ENCODE results near the gene ST6GALNAC3.
"Not testable (repeated sequence)": the region's sequence is repeated elsewhere in the genome, so short reads cannot be mapped to it uniquely, and the experiment has no call there.

ST6GALNAC3 gene

DNA sequence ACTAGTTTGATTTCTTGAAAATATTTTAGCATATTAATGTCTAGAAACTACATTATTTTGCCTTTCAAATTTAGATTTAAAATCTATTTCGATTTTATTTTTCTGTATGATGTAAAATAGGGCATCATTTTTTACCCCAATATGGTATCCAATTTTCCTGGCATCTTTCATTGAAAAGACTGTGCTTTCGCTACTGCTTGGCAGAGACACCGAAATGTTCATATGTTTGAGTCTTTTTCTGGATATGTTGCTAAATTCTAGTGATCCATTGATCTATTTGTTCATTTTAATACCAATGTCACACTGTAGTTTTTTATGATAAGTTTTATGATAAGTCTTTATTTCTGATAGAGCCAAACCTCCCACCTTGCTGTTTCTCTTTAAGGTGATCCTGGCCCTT lies 24.3 kb downstream of the ST6GALNAC3 start:
- Histone ChIP-seq H3K9me3 (no peaks in the 10 kb centered on the region), H3K36me3 (no peaks in the 10 kb centered on the region), H3K9ac (no peak overlapping the region), H4K20me1 (peaks cover 15% of the 10 kb centered on the region; the same call in 1 of the 2 replicates), H3K27me3 (no peaks in the 10 kb centered on the region), H3K27ac (no peak overlapping the region), H3K4me1 (peaks cover 11% of the 10 kb centered on the region), H3K4me2 (no peak overlapping the region), H3K4me3 (no peak overlapping the region)
- TF ChIP-seq Cebpa-rat (IDR thresholded peaks at IDR 0.05), result no peak

DNA sequence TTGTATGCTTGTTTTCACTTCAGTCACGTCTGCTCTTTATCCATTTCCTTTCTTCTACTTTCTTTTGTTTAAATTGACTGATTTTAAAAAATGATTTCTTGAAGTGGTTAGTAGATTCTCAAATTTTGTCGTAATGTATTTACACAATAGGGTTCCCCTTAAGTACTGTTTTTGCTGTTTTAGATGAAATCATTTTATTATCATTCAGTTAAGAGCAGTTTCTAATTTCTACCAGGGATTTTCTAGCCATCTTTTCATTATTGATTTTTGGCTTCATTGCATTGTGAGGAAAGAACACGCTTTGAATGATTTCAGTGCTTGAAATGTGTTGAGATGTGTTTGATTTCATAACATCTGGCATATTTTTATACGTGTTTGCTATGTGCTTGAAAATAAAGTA lies 27.0 kb downstream of the ST6GALNAC3 start:
- Histone ChIP-seq H3K9me3 (no peaks in the 10 kb centered on the region), H3K36me3 (no peaks in the 10 kb centered on the region), H3K4me2 (no peak overlapping the region), H4K20me1 (0 out of 2 replicates have a peak, but pooled peaks cover 5% of the 10 kb centered on the region), H3K9ac (no peak overlapping the region), H3K4me1 (peaks cover 26% of the 10 kb centered on the region), H3K27me3 (no peaks in the 10 kb centered on the region), H3K4me3 (no peak overlapping the region), H3K27ac (no peak overlapping the region)
- TF ChIP-seq Cebpa-rat (IDR thresholded peaks at IDR 0.05), result no peak

DNA sequence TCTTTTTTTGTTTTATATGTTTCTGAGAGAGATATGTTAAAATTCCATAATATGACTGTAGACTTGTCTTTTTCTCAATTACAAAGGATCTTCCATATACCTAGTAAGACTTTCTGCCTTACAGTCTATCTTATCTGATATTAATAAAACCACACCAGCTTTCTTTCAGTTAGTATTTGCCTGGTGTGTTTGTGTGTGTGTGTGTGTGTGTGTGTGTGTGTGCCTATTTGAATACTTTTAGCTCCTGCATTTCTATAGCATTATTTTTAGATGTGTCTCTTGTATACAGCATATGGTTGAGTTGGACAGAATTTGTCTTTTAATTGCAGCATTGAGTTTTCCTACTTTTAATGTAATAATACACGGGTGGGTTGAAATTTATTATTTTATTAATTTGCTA lies 27.5 kb downstream of the ST6GALNAC3 start:
- Histone ChIP-seq H3K4me3 (no peak overlapping the region), H3K4me2 (no peak overlapping the region), H3K9me3 (no peaks in the 10 kb centered on the region), H3K9ac (no peak overlapping the region), H3K27me3 (no peaks in the 10 kb centered on the region), H3K4me1 (peaks cover 26% of the 10 kb centered on the region), H3K27ac (no peak overlapping the region), H3K36me3 (no peaks in the 10 kb centered on the region), H4K20me1 (0 out of 2 replicates have a peak, but pooled peaks cover 5% of the 10 kb centered on the region)
- no peak for TF ChIP-seq Cebpa-rat (IDR thresholded peaks at IDR 0.05)

DNA sequence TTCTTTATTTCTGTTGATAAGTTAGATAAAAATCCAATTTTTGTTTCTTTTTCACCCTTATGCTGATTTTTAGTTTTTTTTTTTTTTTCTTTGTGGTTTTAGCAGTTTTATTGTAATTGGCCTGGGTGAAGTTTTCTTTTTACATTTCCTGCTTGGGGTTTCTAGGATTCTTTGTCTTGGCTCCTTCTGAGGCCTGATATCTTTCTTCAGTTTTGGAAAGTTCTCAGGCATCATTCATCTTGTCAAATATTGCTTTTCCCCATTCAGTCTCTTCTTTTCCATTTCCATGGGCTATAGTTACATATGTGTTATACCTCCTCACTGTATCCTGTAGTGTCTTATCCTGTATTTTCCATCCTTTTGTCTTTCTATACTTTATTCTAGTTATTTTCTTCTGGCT lies 28.5 kb downstream of the ST6GALNAC3 start:
- Histone ChIP-seq H3K4me3 (no peak overlapping the region), H3K27me3 (no peaks in the 10 kb centered on the region), H3K4me1 (peaks cover 26% of the 10 kb centered on the region), H3K4me2 (no peak overlapping the region), H3K27ac (no peak overlapping the region), H3K9me3 (no peaks in the 10 kb centered on the region), H4K20me1 (0 out of 2 replicates have a peak, but pooled peaks cover 5% of the 10 kb centered on the region), H3K36me3 (no peaks in the 10 kb centered on the region), H3K9ac (no peak overlapping the region)
- TF ChIP-seq Cebpa-rat (IDR thresholded peaks at IDR 0.05), result no peak

DNA sequence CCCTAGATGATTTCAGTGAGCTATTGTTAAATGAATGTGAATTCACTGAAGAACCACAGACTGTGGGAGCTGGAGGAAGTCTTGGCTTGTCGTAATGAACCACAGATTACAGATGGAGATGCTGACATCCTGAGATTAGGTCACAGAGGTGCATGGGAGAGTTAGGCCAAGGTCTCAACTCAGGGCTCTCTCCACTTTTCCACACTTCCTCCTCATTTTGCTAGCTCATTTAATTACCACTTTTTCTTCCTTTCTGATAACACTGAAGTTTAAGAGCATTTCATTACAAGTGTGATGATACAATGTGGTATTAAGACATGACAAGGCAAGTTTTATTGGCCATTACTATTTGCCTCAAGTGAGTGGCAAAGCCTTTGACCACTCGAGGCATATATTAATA lies 30.8 kb downstream of the ST6GALNAC3 start:
- Histone ChIP-seq H3K27me3 (no peaks in the 10 kb centered on the region), H3K27ac (no peak overlapping the region), H3K4me1 (peaks cover 26% of the 10 kb centered on the region), H3K9ac (no peak overlapping the region), H3K36me3 (no peaks in the 10 kb centered on the region), H3K4me2 (no peak overlapping the region), H3K4me3 (no peak overlapping the region), H3K9me3 (no peaks in the 10 kb centered on the region), H4K20me1 (0 out of 2 replicates have a peak, but pooled peaks cover 5% of the 10 kb centered on the region)
- TF ChIP-seq Cebpa-rat (IDR thresholded peaks at IDR 0.05), result no peak

DNA sequence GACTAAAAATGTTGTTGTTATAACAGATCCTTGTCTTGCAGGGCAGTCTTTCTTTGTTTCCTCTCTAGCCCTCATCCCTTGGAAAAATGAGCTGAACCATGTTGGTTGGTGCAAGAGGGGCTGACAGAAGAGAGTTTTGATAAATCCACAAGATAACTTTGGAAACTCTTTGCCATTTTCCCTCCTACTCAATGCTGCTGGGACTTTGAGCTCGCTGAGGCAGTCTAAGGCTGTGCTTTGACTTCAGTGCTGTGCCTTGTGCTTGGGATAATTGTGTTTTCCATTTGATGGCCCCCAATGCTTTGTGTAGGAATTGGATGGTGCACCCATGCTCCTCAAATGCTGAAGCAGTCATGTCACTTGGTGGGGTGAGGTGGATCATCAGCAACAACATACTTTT lies 31.7 kb downstream of the ST6GALNAC3 start:
- H3K9ac ChIP-seq, result no peak overlapping the region

DNA sequence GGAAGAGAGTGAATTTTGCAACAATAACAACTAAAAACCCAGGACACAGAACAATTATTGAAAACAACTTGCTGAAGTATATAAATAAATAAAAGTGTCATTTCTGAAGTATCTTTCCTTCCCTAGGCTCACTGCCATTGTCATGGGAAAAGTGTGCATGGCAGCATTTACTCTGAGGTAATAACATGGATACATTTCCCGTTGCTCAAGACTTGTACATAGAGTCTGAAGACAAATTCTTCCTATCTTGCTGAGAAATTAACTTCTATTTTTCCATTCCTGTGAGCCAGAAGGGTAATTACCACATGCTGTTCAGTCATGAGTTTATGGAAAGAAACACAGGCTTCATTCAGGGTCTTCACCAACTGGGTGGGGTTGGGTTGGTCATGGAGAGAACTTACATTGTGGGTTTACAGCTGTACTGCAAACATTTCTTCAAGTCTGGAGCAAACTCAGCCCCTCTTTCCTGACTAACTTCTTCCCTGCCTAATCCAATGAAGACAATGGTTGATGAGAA lies 32.2 kb downstream of the ST6GALNAC3 start:
- H4K20me1 ChIP-seq, result no peaks in the 10 kb centered on the region
- H3K4me1 ChIP-seq, result peaks cover 26% of the 10 kb centered on the region
- H3K36me3 ChIP-seq, result no peaks in the 10 kb centered on the region
- TF ChIP-seq Cebpa-rat (IDR thresholded peaks at IDR 0.05), result no peak
- no peak overlapping the region for H3K27ac ChIP-seq
- H3K9me3 ChIP-seq, result no peaks in the 10 kb centered on the region
- no peak overlapping the region for H3K9ac ChIP-seq
- H3K4me3 ChIP-seq, result no peak overlapping the region
- H3K4me2 ChIP-seq, result no peak overlapping the region
- no peaks in the 10 kb centered on the region for H3K27me3 ChIP-seq

More for the DNA sequence above, 31.7 kb downstream of the ST6GALNAC3 start:
- Histone ChIP-seq H3K4me2 (no peak overlapping the region), H3K36me3 (no peaks in the 10 kb centered on the region), H3K27me3 (no peaks in the 10 kb centered on the region), H3K4me1 (peaks cover 26% of the 10 kb centered on the region), H3K4me3 (no peak overlapping the region), H4K20me1 (no peaks in the 10 kb centered on the region), H3K9me3 (no peaks in the 10 kb centered on the region), H3K27ac (no peak overlapping the region)
- no peak for TF ChIP-seq Cebpa-rat (IDR thresholded peaks at IDR 0.05)

DNA sequence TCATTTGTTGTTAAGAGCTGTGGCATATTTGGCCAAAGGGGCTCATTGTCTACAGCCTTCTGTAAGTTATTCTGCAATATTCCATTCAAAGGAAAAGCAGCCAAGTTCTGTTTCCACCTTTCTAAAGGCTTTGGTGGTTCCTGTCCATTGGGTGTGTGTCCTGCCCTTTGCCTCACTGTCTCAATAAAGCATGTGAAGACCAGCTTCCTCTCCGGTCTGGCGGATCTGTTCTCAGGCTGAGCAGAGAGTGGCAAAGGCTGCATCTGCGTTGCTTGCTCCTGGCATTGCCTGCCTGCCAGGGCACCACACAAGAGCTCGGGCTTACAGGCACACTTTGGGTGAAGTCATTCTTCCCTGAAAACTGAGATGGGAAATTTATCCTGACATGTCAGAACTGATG lies 34.9 kb downstream of the ST6GALNAC3 start:
- Histone ChIP-seq H3K27me3 (no peaks in the 10 kb centered on the region), H3K27ac (no peak overlapping the region), H3K36me3 (no peaks in the 10 kb centered on the region), H3K4me1 (peaks cover 10% of the 10 kb centered on the region), H3K4me3 (no peak overlapping the region), H3K9ac (no peak overlapping the region), H3K9me3 (peaks cover 5% of the 10 kb centered on the region; the same call in 1 of the 2 replicates), H4K20me1 (no peaks in the 10 kb centered on the region), H3K4me2 (no peak overlapping the region)
- TF ChIP-seq Cebpa-rat (IDR thresholded peaks at IDR 0.05), result no peak

DNA sequence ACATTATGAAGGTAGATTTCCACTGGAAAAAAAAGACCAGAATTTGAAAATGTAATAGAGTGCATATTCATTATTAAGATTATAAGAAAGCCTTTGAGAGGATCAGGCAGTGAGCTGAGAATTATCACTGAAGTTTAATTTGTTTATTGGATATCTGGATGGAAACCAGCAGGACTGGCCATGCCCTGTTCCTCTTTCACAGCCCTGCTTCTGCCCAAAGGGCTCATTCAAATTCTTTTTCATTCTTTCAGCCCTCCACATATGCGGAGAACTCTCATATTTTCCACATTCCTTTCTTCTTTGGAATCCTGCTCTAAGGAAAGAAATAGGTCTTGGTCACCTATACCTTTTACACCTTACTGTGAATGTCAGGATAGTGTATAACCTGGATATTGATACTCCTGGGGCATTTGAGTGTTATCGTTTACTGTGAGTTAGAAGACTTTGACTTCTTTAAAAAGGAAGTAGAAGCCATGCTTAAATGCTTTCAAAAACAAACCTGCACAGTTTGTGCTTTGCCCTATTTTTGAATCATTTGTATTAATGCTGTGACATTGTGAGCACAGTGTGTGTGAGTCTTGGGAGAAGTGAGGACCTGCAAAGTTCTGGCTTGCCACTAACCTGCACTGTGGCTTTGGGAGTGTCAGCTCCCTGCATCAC lies 35.5 kb downstream of the ST6GALNAC3 start:
- H4K20me1 ChIP-seq, result no peaks in the 10 kb centered on the region
- H3K9ac ChIP-seq, result no peak overlapping the region
- no peak overlapping the region for H3K4me3 ChIP-seq
- no peak overlapping the region for H3K4me2 ChIP-seq
- H3K36me3 ChIP-seq, result no peaks in the 10 kb centered on the region
- no peaks in the 10 kb centered on the region for H3K27me3 ChIP-seq
- H3K4me1 ChIP-seq, result peaks cover 5% of the 10 kb centered on the region; the same call in 1 of the 2 replicates
- H3K9me3 ChIP-seq, result peaks cover 5% of the 10 kb centered on the region; the same call in 1 of the 2 replicates
- no peak overlapping the region for H3K27ac ChIP-seq
- no peak for TF ChIP-seq Cebpa-rat (IDR thresholded peaks at IDR 0.05)

DNA sequence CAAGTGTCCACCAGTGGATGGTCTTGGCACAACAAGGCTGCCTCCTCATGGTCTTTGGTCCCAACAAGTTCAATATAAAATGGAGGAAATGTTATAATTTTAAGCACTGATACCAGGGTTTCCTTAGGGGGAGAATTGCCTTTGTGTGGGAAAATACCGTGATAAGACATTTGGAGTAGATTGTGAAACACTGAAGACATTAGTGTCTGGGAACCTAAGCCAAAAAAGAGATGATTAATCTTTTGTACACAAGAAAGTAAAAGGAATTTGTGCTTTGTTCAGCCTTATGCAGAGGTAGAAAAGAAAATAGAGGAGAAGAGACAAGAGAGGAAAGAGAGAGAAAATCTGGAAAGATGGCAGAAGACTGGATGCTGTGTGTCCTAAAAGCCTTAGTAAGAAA lies 36.1 kb downstream of the ST6GALNAC3 start:
- TF ChIP-seq Cebpa-rat (IDR thresholded peaks at IDR 0.05), result no peak

DNA sequence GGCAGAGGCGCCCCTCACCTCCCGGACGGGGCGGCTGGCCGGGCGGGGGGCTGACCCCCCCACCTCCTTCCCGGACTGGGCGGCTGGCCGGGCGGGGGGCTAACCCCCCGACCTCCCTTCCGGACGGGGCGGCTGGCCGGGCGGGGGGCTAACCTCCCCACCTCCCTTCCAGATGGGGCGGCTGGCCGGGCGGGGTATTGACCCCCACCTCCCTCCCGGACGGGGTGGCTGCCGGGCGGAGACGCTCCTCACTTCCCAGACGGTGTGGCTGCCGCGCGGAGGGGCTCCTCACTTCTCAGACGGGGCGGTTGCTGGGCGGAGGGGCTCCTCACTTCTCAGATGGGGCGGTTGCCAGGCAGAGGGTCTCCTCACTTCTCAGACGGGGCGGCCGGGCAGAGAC lies 37.8 kb downstream of the ST6GALNAC3 start:
- H3K4me2 ChIP-seq, H3K27me3 ChIP-seq, H3K4me3 ChIP-seq, H3K27ac ChIP-seq, H4K20me1 ChIP-seq, H3K36me3 ChIP-seq, H3K9ac ChIP-seq, H3K4me1 ChIP-seq, H3K9me3 ChIP-seq: not testable (repeated sequence)

More for the DNA sequence above, 36.1 kb downstream of the ST6GALNAC3 start:
- H4K20me1 ChIP-seq, result no peaks in the 10 kb centered on the region
- H3K27me3 ChIP-seq, result no peaks in the 10 kb centered on the region
- H3K27ac ChIP-seq, result no peak overlapping the region
- no peaks in the 10 kb centered on the region for H3K4me1 ChIP-seq
- no peak overlapping the region for H3K4me3 ChIP-seq
- peaks cover 5% of the 10 kb centered on the region; the same call in 1 of the 2 replicates for H3K9me3 ChIP-seq
- H3K4me2 ChIP-seq, result no peak overlapping the region
- no peaks in the 10 kb centered on the region for H3K36me3 ChIP-seq
- no peak overlapping the region for H3K9ac ChIP-seq
